ENCODE data around the gene DOCK4.

The DOCK4 gene

DNA sequence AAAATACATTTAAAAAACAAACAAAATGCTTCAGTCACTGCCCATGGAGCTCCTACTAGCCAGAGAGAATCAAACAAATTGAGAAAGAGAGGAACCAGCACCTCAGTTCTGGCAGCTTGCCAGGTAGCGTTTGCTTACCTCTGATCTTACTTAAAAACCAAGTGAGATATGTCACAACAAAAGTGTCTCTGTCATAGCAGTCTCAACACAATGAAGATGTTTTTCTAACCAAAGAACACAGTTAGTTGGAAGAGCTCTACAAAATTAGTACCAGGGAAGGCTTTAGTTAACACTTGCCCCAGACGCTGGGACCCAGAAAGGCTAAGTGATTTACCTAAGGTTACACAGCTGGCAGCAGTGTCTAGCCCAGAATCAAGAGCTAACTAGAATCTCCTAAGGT, 3.4 kb downstream of the DOCK4 start:
- TF ChIP-seq, protein P1, sequence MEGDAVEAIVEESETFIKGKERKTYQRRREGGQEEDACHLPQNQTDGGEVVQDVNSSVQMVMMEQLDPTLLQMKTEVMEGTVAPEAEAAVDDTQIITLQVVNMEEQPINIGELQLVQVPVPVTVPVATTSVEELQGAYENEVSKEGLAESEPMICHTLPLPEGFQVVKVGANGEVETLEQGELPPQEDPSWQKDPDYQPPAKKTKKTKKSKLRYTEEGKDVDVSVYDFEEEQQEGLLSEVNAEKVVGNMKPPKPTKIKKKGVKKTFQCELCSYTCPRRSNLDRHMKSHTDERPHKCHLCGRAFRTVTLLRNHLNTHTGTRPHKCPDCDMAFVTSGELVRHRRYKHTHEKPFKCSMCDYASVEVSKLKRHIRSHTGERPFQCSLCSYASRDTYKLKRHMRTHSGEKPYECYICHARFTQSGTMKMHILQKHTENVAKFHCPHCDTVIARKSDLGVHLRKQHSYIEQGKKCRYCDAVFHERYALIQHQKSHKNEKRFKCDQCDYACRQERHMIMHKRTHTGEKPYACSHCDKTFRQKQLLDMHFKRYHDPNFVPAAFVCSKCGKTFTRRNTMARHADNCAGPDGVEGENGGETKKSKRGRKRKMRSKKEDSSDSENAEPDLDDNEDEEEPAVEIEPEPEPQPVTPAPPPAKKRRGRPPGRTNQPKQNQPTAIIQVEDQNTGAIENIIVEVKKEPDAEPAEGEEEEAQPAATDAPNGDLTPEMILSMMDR (IDR thresholded peaks at IDR 0.05; ENCODE audit: low read depth, low read length, missing control alignments), result no peak
- peak; percentile 8 for DNase-seq (ENCODE audit: low read depth)
- no peak overlapping the region for H3K4me3 ChIP-seq (ENCODE audit: low read depth, low read length)

DNA sequence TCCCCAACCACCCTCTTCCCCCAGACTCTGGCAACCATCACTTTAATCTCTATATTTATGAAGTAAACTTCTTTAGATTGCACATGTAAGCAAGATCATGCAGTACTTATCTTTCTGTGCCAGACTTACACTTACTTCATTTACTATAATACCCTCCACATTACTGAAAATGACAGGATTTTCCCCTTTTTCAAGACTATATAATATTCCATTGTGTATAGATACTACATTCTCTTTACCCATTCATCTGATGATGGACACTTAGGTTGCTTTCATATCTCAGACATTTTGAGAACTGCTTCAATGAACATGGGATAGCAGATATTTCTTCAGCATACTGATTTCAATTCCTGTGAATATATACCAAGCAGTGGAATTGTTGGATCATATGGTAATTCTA, 4.4 kb downstream of the DOCK4 start:
- TF ChIP-seq, protein P1 (IDR thresholded peaks at IDR 0.05; ENCODE audit: low read depth, low read length, missing control alignments), result no peak
- no peak overlapping the region for H3K4me3 ChIP-seq (ENCODE audit: low read depth, low read length)
- no peak for DNase-seq (ENCODE audit: low read depth)

DNA sequence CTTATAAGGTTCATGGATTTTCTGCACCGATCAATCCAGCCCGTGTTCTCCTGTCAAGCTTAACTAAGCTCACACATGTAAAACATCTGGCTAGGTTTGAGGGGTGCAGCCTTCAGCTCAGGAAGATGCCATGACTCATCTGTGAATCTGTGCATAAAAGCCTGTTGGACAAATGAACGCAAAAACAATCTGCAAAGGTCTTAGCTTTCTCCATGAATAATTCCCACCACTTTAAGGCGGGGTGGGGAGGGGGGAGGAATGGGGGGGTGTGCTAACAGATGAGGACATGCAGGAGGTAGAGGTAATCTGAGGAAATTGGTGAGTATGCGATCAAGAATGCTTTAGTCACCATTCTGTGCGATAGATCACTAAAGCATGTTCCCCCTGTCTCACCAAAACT, 4.8 kb downstream of the DOCK4 start:
- DNase-seq (ENCODE audit: low read depth), result no peak
- TF ChIP-seq, protein P1 (IDR thresholded peaks at IDR 0.05; ENCODE audit: low read depth, low read length, missing control alignments), result no peak
- no peak overlapping the region for H3K4me3 ChIP-seq (ENCODE audit: low read depth, low read length)

DNA sequence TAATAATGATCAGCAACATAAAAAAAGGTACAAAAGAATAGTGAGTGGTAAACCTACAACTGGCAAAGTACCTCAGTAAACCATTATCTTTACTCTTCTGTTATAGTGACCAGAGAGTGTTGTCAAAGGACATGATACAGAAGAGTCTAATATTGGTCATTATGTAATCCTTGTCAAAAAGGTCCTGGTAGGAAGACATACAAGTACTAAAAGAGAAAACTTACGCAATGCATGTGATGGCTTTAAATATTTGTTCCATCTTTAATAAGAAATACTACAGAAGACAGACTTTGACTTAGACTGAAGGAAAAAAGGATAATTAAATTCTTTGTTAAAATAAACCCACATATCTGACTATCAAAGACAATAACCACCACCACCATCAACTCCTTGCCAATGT, 6.5 kb downstream of the DOCK4 start:
- TF ChIP-seq, protein P1 (IDR thresholded peaks at IDR 0.05; ENCODE audit: low read depth, low read length, missing control alignments), result no peak
- no peak for DNase-seq (ENCODE audit: low read depth)
- H3K4me3 ChIP-seq (ENCODE audit: low read depth, low read length), result no peak overlapping the region

DNA sequence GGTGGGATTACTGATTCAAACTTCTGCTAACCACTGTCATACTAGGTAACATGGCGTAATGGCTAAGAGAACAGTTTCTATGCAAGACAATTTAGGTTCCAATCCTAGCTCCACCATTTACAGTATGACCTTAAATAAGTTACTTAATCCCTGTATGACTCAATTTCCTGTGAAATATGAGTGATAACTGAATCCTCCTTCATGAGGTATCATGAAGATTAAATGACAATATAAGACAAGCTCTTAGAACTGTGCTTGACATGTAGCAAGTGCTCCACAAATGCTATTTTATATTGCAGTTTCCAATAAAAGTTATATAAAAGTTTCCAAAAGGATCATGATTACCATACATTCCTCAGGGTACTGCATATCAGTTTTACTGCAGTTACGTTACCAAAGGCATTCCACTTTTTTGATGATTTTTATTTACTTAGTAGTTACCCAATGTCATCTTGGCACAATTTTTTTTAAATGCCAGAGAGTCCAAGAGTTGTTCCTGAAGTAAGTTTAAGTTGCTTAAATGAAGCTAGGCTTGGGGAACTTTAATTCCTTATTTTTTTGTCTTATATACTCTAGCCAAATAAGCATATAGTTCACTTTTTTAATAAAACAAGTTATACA, 7.1 kb downstream of the DOCK4 start:
- H3K4me3 ChIP-seq (ENCODE audit: low read depth, low read length), result no peak overlapping the region
- no peak for DNase-seq (ENCODE audit: low read depth)
- TF ChIP-seq, protein P1 (IDR thresholded peaks at IDR 0.05; ENCODE audit: low read depth, low read length, missing control alignments), result no peak

DNA sequence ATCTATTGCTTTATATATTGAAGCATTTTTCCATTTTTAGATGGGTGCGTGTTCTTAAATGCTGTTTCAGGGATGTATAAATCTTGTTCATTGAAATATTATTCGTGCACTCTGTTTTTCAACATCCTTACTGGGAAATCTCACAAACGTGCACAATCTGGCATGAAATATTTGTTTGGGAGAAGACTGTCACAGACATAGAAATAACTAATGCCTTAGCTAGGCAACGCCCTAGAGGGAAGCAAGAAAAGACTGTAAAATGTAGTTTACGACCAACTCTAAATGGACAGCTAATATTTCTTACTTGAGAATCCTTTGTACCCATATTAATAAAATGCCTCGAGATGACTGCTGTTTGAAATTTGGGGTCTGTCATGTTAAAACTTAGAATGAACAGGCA, 8.9 kb downstream of the DOCK4 start:
- TF ChIP-seq, protein P1 (IDR thresholded peaks at IDR 0.05; ENCODE audit: low read depth, low read length, missing control alignments), result no peak
- DNase-seq (ENCODE audit: low read depth), result no peak

DNA sequence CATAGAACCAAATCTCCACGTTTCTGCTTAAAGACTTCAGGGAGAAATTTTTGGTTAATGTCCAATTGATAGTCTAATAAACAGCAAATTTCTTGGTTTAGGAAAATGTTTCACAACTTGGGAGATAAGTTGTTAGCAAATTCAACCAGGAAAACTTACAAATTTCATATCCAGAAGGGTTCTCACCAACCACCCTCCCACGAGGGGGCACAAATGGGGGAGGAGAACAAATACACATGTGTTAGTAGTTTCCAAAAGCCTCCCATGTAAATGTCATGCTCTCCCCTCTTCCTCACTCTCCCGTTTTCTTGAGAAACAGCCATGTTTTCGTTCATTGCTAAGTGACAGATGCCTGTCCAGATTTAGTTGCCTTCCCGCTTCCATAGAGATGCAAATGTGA, 10.5 kb downstream of the DOCK4 start:
- TF ChIP-seq, protein P1 (IDR thresholded peaks at IDR 0.05; ENCODE audit: low read depth, low read length, missing control alignments), result no peak
- DNase-seq (ENCODE audit: low read depth), result no peak
- H3K4me3 ChIP-seq (ENCODE audit: low read depth, low read length), result no peak overlapping the region

More for the DNA sequence above, 8.9 kb downstream of the DOCK4 start:
- H3K4me3 ChIP-seq (ENCODE audit: low read depth, low read length), result no peak overlapping the region
